HG03103 (cell line): Measurements from ENCODE around the gene OR13C4.
"Not testable (repeated sequence)": the region's sequence is repeated elsewhere in the genome, so short reads cannot be mapped to it uniquely, and the experiment has no call there.

Experiments used
- ATAC-seq: cut with Tn5 transposase; IDR thresholded peaks from one replicate; pipeline ENCODE4 v1.9.1; 2021; ENCODE audit warnings: low read depth; ENCODE audit not compliant: unreplicated experiment

OR13C4 gene

DNA sequence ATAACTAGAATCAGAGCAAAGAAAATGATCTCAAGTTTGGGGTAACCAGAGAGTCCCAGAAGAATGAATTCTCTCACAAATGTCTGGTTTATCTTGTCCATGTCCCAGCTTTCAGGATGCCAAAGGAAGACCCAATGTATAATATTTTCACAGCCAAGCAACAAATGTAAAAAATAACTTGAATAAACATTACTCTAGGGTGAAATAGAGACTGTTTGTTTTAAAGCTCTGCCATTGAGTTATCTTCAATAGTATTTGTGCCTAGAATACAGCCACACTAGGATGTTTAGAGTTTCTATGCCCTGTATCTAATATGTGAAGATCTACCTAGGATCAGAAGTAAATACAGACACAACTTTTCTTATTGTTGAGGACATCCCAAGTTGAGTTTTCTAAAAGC is at the start of gene OR13C4:
Gene OR13C4, minus strand, starts transcription at position 101 of the 400 bp plus-strand sequence. Its CDS starts 0 bp downstream, at position 101.
- no peak for ATAC-seq

DNA sequence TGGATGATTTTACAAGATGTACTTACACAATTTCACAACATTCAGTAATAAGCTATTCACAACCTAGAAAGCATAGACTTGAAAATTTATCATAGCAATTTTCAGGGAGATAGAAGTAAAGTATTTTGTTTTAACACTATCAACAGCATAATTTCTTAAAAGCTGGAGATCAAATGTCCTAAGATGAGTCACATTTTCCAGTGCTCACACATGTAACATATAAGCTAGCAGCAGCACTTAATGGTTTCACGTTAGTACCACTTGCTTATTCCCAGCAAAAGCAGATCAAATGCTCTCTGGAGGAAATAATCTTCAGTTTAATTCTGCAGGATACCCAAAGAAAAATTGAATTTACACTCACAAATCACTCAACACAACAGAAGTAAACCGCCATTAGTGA is 48.4 kb upstream of the OR13C4 start:
- ATAC-seq: no peak

DNA sequence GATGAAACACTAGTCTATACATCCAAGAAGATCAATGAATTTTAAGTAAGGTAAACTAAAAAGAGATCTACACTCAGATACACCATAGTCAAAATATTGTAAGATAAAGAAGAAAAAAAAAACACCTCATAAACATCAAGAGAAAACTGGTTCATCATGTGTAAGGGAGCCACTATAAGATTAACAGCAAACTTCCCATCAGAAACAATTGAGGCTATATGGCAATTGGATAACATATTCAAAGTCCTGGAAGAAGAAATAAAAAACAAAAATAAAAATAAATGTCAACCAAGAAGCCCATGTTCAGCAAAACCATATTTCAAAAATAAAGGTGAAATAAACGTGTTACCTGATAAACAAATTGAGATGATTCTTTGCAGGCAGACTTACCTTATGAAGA is 45.6 kb upstream of the OR13C4 start:
- ATAC-seq: no peak

DNA sequence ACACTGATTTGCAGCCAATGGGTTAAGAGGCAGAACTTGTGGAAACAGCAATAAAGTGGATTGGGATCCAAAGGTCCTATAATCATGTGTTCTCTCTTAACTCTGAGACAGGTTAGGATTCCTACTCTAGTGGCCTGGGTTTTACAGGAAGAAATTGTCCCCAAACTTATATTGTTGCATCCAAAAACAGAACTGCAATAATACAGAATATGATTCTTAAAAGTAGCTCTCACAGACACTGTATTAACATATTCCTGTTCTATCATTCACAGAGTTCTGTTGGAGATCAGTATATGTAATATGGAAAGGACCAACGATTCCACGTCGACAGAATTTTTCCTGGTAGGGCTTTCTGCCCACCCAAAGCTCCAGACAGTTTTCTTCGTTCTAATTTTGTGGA is 41.9 kb upstream of the OR13C4 start, which contains the start of gene OR13C8:
Gene OR13C8, plus strand, starts transcription at position 301 of the 400 bp plus-strand sequence. Its CDS starts 0 bp downstream, at position 301.
- ATAC-seq: no peak

DNA sequence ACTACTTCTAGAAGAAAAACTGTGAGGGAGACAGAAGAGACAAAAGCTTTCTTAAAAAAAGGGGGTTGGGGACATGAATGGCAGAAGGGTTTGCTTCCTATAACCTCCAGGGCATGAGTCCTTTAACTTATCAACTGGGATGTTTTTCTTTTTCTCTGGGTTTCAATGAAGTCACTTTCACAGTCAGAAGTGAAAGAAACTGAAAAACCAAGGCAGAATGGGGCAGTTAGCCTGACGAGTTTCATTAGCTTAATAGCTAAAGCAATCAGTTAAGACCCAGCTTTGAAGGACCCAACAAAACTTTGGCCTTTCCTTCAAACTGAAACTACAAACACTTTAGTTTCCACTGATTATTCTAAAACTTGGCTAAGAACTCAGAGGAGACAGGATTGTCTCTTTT is 37.3 kb upstream of the OR13C4 start:
- ATAC-seq: no peak

DNA sequence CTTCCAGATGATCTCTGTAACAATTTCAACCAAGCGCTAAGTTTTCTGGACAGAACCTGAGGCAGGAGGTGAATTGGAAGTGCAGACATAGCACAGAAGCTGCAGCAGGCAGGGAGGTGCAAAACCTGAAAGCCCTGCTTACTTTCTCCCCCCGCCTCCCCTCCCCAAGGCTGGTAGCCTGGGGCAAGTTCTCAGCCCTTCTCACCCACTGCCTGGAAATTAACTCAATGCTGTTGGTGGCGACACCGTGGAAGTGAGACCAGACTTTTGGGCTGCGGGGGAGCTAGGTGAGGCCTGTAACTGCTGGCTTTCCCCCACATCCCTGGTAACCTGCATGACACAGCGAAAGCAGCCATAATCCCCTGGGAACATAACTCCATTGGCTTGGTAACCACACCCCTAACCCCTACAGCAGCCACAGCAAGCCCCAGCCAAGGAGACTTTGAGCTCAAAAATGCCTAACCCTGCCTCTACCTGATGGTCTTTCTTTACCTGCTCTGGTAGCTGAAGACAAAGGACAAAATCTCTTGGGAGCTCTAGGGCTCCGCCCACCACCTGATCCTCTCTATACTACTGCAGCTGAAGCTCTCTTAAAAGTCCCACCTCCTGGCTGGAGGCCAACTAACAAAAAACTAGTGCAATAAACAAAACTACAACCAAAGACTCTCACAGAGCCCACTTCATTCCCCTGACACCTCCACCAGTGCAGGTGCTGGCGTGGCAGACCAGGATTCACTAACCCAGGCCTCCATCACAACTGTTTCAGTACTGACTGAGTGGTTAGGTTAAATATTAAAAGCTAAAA is 30.0 kb upstream of the OR13C4 start:
- no peak for ATAC-seq

DNA sequence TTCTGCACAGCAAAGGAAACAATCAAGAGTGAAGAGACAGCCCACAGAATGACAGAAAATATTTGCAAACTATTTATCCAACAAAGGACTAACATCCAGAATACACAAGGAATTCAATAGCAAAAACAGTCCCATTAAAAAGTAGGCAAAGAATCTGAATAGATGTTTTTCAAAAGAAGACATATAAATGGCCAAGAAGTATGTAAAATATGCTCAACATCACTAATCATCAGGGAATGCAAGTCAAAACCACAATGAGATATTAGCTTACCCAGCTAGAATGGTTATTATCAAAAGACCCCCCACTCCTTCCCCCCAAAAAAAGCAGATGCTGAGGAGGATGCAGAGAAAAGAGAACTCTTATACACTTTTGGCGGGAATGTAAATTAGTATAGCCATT is 28.5 kb upstream of the OR13C4 start:
- ATAC-seq: no peak

DNA sequence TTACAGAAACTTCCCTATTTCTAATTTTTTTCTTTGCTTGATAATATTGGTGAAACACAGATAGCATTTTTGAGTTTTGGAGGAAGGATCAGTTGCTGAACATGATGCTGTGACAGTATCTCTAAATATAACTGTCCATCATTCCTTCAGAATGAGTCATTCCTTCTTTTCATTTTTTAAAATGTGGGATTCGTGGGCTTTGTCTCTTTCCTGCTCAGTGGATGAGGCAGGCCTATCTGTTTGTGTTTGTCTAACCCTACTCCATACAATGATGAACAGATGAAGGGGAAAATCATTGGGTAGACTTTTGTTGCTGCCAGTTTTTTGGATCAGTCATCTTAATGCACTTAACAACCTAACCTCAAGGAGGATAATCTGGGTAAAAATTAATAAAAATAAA is 26.3 kb upstream of the OR13C4 start:
- ATAC-seq: no peak

DNA sequence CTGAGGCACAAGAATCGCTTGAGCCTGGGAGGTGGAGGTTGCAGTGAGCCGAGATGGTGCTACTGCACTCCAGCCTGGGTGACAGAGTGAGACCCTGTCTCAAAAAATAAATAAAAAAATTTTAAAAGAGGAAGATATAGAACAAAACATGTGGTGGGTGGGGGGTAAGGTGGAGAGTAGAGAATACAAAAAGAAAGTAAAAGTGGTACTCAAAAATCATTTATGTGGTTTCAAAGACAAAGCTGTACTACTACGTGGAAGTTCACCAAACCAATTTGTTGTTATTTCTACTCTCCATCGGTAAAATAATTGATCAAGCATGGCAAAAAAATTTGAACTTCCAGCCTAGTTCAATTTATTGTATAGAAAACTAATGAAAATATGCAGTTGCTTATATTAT is 17.6 kb upstream of the OR13C4 start:
- no peak for ATAC-seq

DNA sequence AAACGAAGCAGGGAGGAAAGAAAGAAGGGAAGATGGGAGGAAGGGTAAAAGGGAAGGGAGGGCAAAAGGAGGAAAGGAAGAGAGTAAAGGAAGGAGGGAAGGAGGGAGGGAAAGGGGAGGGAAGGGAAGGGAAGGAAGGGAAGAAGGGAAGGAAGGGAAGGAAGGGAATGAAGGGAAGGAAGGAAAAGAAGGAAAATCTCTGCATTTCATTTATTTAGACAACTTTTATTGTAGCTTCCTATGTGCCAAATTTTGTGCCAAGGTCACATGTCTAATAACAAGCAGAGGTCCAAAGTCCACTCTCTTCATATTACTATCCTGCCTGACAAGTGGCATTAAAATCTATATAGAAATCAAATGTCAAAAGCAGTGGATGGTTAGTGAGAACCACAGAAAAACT is 12.3 kb upstream of the OR13C4 start:
- ATAC-seq: no peak

DNA sequence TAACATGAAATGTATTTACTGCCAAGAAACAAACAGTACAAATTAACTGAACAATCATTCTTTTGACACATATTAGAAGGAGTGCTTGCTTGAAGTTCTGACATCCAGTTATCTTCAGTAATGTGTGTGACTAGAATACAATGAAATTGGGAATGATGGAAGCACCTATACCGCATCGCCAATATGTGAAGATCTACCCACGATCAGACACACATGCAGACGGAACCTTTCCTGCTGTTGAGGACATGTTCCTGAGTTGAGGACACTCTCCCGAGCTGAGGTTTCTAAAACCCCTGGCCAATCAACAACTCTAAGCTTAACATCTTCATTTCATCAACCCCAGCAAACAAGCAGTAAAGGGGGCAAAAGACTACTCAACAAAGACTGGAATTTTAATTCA is 9.7 kb upstream of the OR13C4 start, which contains the start of gene OR13C3:
Gene OR13C3, minus strand, starts transcription at position 101 of the 400 bp plus-strand sequence. CDS start 133 bp downstream, outside the sequence.
- no peak for ATAC-seq

DNA sequence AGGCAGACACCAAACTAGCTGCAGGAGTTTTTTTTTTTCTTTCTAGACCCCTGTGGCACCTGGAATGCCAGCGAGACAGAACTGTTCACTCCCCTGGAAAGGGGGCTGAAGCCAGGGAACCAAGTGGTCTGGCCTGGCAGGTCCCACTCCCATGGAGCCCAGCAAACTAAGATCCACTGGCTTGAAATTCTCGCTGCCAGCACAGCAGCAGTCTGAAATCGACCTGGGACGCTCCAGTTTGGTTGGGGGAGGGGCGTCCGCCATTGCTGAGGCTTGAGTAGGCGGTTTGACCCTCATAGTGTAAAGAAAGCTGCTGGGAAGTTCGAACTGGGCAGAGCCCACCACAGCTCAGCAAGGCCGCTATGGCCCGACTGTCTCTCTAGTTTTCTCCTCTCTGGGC is 6.8 kb downstream of the OR13C4 start:
- ATAC-seq: not testable (repeated sequence)

DNA sequence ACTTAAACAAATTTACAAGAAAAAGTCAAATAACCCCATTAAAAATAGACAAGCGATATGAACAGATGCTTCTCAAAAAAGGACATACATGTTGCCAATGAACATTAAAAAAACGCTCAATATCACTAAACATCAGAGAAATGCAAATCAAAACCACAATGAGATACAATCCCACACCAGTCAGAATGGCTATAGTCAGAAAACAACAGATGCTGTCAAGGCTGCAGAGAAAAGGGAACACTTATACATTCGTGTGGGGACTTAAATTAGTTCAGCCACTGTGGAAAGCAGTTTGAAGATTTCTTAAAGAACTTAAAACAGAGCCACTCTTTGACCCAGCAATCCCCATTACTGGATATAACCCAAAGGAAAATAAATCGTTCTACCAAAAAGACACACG is 12.1 kb downstream of the OR13C4 start:
- no peak for ATAC-seq

DNA sequence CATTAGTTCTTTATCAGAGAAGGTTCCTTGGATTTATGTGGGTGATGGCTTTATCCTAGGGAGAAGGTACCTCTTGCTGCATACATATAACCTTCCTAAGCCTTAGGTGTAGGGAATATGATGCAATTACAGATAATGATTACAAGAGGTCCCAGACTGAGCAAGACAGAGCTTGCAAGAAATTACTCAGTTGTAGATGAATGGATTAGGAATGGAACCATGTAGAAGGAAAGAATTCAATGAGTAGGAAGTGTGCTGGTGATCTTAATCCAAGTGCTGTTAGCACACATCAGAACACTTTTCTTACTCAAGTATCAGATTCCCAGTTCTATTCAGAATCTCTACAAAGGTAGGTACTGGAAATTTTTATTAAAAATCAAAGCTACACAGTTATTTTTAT is 20.4 kb downstream of the OR13C4 start:
- ATAC-seq: no peak

DNA sequence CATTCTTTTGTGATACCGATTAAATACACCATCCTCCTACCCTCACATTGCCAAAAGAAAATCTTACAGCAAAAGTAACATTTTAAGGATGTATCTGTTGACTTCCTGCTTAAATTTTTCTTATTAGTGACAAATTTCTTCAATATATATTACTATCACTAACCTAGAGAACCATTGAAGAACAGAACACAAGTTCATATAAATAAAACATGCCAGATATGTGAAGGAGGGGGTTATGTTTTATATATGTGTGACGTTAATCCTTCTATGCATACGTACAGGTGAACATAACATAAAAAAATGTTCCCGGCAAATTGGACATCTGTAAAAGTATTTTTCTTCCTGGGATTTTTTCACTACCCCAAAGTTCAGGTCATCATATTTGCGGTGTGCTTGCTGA is 23.0 kb downstream of the OR13C4 start, which contains the start of gene OR13F1:
Gene OR13F1, plus strand, starts transcription at position 301 of the 400 bp plus-strand sequence. Its CDS starts 0 bp downstream, at position 301.
- ATAC-seq: no peak

DNA sequence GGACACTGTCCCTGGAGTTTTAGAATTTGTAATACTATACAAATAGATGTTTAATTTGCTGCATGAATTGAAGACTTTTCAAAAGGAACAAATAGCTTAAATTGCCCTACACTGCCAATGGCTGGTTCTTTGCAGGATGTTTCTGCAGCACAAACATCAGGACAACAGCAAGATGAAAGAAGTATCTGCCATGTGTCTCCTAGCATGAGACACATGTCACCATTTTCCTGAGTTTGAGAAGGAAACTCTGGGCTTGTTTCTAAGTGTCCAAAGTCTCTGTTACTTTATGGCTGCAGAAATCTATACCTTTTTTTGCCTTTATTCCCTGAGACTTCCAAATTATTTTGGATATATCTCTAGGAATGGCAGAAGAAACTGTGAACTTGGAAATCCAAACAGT is 23.6 kb downstream of the OR13C4 start:
- no peak for ATAC-seq

DNA sequence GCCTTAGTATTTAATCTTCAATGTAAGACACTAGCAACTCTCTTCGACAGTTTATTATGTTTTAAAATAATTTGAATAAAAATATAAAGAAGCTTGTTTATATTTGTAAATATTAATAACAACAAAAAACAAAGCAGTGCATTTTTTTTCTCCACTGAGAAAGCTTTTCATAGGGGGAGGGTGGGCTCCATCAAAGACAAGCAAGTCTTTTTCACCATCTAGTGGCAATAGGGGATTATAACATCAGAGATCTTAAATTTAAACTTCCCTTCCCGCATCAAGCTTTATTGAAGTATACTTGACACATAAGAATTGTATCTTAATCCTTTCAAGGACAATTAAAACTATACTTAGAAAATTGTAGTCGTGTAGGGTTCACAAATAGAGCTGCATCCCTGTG is 32.2 kb downstream of the OR13C4 start:
- no peak for ATAC-seq

DNA sequence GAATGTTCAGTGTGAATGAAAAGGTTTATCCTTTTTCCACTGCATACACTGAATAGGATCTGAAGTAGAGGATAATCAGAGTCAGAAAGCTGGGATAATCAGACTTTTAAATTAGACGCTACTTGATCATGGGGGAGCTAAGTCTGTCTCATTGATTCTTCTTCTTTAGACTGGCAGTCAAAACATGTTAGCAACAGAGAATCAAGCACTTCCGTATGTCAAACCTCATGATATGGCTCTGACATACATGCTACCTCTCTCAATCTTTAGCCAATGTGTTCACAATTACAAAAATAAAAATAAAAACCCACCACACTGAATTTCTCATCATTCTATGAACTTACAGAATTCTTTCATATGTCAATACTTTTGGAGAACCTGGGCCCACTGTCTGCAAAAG is 42.0 kb downstream of the OR13C4 start:
- no peak for ATAC-seq

DNA sequence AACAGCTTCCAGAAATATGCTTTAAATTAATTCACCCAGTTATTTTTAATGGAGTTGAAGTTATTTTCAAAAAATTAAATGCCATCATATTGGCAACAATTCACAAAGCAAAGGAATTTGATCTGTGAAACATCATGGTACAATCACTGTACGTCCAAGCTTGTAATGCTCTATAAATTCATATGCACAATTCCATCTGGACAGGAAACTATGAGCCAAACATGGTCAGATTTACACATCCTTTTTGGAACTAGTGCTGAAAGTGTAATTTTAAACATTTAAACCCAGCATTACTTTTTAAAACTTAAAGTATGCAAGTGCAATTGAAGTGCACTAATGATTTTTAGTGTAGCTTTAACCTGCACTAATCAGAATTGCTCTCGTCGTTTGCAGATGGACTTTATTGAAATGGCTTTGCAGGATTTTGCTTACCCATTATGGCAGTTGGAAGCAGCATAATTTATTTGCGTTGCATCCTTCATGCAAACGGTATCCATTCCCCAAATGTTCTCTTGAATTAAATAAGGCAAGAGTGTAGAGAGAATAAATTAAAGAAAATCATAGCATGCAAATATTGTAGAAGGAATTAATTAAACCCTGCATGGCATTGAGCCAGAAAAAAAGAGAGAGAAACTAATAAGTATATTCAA is 44.0 kb downstream of the OR13C4 start:
- no peak for ATAC-seq
